Loucy (cell line): ENCODE measurements around the gene FAM186B.

Source experiments
- H2AFZ ChIP-seq: fragments of 200-600 bp; sonication (generic); 2 replicates; pipeline ENCODE4 v1.6.0; 2016; ENCODE audit warnings: antibody characterized with exemption, mild to moderate bottlenecking, low read length, moderate library complexity
- H3F3A ChIP-seq: fragments of 200-600 bp; 2 replicates; pipeline ENCODE4 v1.6.0; 2016; ENCODE audit warnings: antibody characterized with exemption, low read depth, mild to moderate bottlenecking
- H3K27me3 ChIP-seq: fragments of 200-600 bp; sonication (generic); 2 replicates; pipeline ENCODE4 v1.6.1; 2014; ENCODE audit warnings: low read length, mild to moderate bottlenecking; ENCODE audit not compliant: insufficient read depth, poor library complexity, severe bottlenecking
- H3K36me3 ChIP-seq: fragments of 200-600 bp; sonication (generic); 2 replicates; pipeline ENCODE4 v1.6.1; 2016; ENCODE audit warnings: low read length; ENCODE audit not compliant: insufficient read depth
- H3K4me1 ChIP-seq: fragments of 200-600 bp; sonication (generic); 2 replicates; pipeline ENCODE4 v1.5.1; 2014; ENCODE audit warnings: low read length, mild to moderate bottlenecking; ENCODE audit not compliant: insufficient read depth, poor library complexity, severe bottlenecking
- H3K4me2 ChIP-seq: fragments of 200-600 bp; sonication (generic); 2 replicates; pipeline ENCODE4 v1.6.0; 2014; ENCODE audit warnings: antibody characterized with exemption, low read length, low read depth, mild to moderate bottlenecking; ENCODE audit not compliant: poor library complexity, severe bottlenecking
- H3K4me3 ChIP-seq: fragments of 200-600 bp; sonication (generic); 2 replicates; pipeline ENCODE4 v1.5.1; 2014; ENCODE audit warnings: low read length, mild to moderate bottlenecking, mixed read lengths; ENCODE audit not compliant: poor library complexity, severe bottlenecking
- H3K79me2 ChIP-seq: fragments of 200-600 bp; sonication (generic); 2 replicates; pipeline ENCODE4 v1.6.1; 2014; ENCODE audit warnings: low read length; ENCODE audit not compliant: insufficient read depth
- H3K9ac ChIP-seq: fragments of 200-600 bp; sonication (generic); 2 replicates; pipeline ENCODE4 v1.6.0; 2014; ENCODE audit warnings: mild to moderate bottlenecking, low read depth, low read length, moderate library complexity; ENCODE audit not compliant: poor library complexity, severe bottlenecking
- H3K9me2 ChIP-seq: fragments of 200-600 bp; sonication (generic); replicated peaks from 2 replicates; pipeline ENCODE4 v1.6.1; 2016; ENCODE audit warnings: low read depth, low read length, mixed read lengths
- H3K9me3 ChIP-seq: fragments of 200-600 bp; sonication (generic); 2 replicates; pipeline ENCODE4 v1.6.1; 2014; ENCODE audit warnings: mild to moderate bottlenecking, antibody characterized with exemption, low read length, low read depth; ENCODE audit not compliant: insufficient read depth
- H4K20me1 ChIP-seq: fragments of 200-600 bp; sonication (generic); 2 replicates; pipeline ENCODE4 v1.6.0; 2014; ENCODE audit warnings: antibody characterized with exemption, low read length, mild to moderate bottlenecking; ENCODE audit not compliant: insufficient read depth, poor library complexity, severe bottlenecking
- CTCF ChIP-seq: fragments of 200-600 bp; sonication (generic); conservative IDR thresholded peaks from 2 replicates; pipeline ENCODE4 v1.5.1; 2014; ENCODE audit warnings: mild to moderate bottlenecking, antibody characterized with exemption, low read length
- EZH2phosphoT487 ChIP-seq: fragments of 200-600 bp; IDR thresholded peaks from 2 replicates; pipeline ENCODE4 v1.6.1; 2018; ENCODE audit warnings: antibody characterized with exemption, mild to moderate bottlenecking, moderate library complexity, borderline replicate concordance

The FAM186B gene

GRCh38 chr12:49546481-49546880, 59.0 kb downstream of the FAM186B start:
- Histone ChIP-seq H3K36me3 (no peaks in the 10 kb centered on the region), H3K9me3 (no peaks in the 10 kb centered on the region), H3K4me2 (no peak overlapping the region), H3K4me3 (no peak overlapping the region), H3K9me2 (no peaks in the 10 kb centered on the region), H4K20me1 (no peaks in the 10 kb centered on the region), H3F3A (no peaks in the 10 kb centered on the region), H2AFZ (no peak overlapping the region), H3K4me1 (peaks cover 1% of the 10 kb centered on the region), H3K27me3 (no peaks in the 10 kb centered on the region), H3K79me2 (no peaks in the 10 kb centered on the region), H3K9ac (no peak overlapping the region)
- no peak for TF ChIP-seq CTCF
- TF ChIP-seq EZH2phosphoT487: no peak

DNA sequence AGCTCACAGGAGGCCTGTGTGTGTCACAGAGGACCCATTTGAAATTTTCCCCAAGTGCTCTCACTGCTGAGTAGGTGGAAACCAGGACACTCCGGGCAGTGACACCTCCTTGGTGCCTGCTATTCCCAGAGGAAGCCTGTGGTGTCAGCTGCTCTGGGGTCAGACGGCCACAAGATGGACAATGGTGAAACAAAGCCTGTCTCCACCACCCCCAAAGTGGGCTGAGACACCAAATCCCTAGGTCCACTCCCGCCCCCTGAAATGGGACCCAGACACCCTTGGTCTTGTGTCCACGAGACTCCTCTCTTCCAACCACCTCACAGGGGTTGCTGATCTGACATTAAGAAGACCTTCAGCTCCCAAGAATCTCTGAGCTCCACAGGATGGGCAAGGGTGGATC, 59.6 kb downstream of the FAM186B start:
- Histone ChIP-seq H3K4me1 (no peaks in the 10 kb centered on the region), H3K9me2 (no peaks in the 10 kb centered on the region), H3F3A (no peaks in the 10 kb centered on the region), H3K79me2 (no peaks in the 10 kb centered on the region), H3K4me3 (no peak overlapping the region), H3K27me3 (no peaks in the 10 kb centered on the region), H3K9ac (no peak overlapping the region), H3K36me3 (no peaks in the 10 kb centered on the region), H3K4me2 (no peak overlapping the region), H2AFZ (no peak overlapping the region), H3K9me3 (no peaks in the 10 kb centered on the region), H4K20me1 (no peaks in the 10 kb centered on the region)
- no peak for TF ChIP-seq CTCF
- TF ChIP-seq EZH2phosphoT487: no peak

- H3F3A ChIP-seq: no peaks in the 10 kb centered on the region
- H3K36me3 ChIP-seq: no peaks in the 10 kb centered on the region
Observed at GRCh38 chr12:49543914-49544815, 61.3 kb downstream of the FAM186B start.

More at GRCh38 chr12:49543914-49544815, 61.3 kb downstream of the FAM186B start:
- no peaks in the 10 kb centered on the region for H3K9me2 ChIP-seq
- TF ChIP-seq EZH2phosphoT487: no peak
- no peak for TF ChIP-seq CTCF
- no peaks in the 10 kb centered on the region for H4K20me1 ChIP-seq
- H3K9ac ChIP-seq: no peak overlapping the region
- H2AFZ ChIP-seq: no peak overlapping the region
- no peak overlapping the region for H3K4me3 ChIP-seq
- no peaks in the 10 kb centered on the region for H3K79me2 ChIP-seq
- no peaks in the 10 kb centered on the region for H3K9me3 ChIP-seq
- H3K27me3 ChIP-seq: no peaks in the 10 kb centered on the region
- no peaks in the 10 kb centered on the region for H3K4me1 ChIP-seq
- H3K4me2 ChIP-seq: no peak overlapping the region
